H1 (cell line): ENCODE measurements around the gene PRKN. TPM values are rescaled to one million over a fixed set of nuclear protein-coding genes. Genes with fewer than 3 reads are reported as not detected.

Experiments used
- KDM5A ChIP-seq: fragments of 200-600 bp; IDR thresholded peaks from 2 replicates; pipeline ENCODE4 v1.7.1; 2012; ENCODE audit warnings: mild to moderate bottlenecking, low read length, inconsistent platforms, mixed read lengths
- MAX ChIP-seq: IDR thresholded peaks from 2 replicates; pipeline ENCODE4 v1.6.1; 2012; ENCODE audit warnings: inconsistent platforms
- POLR2A ChIP-seq, 2 experiments: IDR thresholded peaks; 1 replicate in 1 of 2; 2 replicates in 1 of 2; pipeline ENCODE4 v1.6.1; 2011; ENCODE audit warnings: low read depth in 2 of 2, low read length in 2 of 2, mild to moderate bottlenecking in 2 of 2; ENCODE audit errors: control extremely low read depth in 1 of 2
- RNF2 ChIP-seq: fragments of 200-900, 300-1000 bp; sonication (generic); IDR thresholded peaks from 2 replicates; pipeline ENCODE4 v1.7.1; 2016; ENCODE audit warnings: borderline replicate concordance, low read depth, mild to moderate bottlenecking, antibody characterized with exemption, low read length; ENCODE audit not compliant: poor library complexity, severe bottlenecking; ENCODE audit errors: missing control alignments
- polyA plus RNA-seq, 7 experiments: library from polyadenylated mRNA; depleted of rRNA in 3 of 7; stranded (reverse) in 5 of 7; unstranded in 2 of 7; fragments of >200 nt in 5 of 7; fragments of 200-250 nt in 2 of 7; gene quantifications; 1 replicate in 5 of 7; 2 replicates in 1 of 7; 4 replicates in 1 of 7; pipeline versions ENCODE4 v1.2.1 to v1.2.3, GENCODE V29; 2011 to 2013; ENCODE audit warnings: missing spikeins in 2 of 7, mixed read lengths in 2 of 7
- total RNA-seq: library from RNA; stranded (reverse); fragmentation: NEBNext Ultra II Directional; extraction: Animal tissue kit (Norgen Biotek cat#: 25700); gene quantifications from 2 replicates; pipeline ENCODE4 v1.2.1, GENCODE V29; 2021

The PRKN gene
- total and polyA plus RNA-seq, 2 of the 8 experiments (the other 6 are each of a cell fraction or from before 2014, with no cell fraction given) = 0.13 to 0.29 TPM

- no peak for TF ChIP-seq MAX
- TF ChIP-seq RNF2 = no peak
- TF ChIP-seq POLR2A (IDR thresholded peaks at IDR 0.05; ENCODE audit: control extremely low read depth in 1 of 2, low read depth in 2 of 2, low read length in 2 of 2) = no peak
- no peak for TF ChIP-seq KDM5A
Observed at GRCh38 chr6:161393292-161393691, 1334.3 kb downstream of the PRKN start (continued).
